Uterus (tissue), 2 donors: ENCODE measurements around the gene SNAP47.

Experiments
- POLR2A ChIP-seq, 2 donors: fragments of 450-650 bp; IDR thresholded peaks; one replicate each; pipeline ENCODE4 v1.6.1; 2016; ENCODE audit warnings: antibody characterized with exemption in 2 of 2, mild to moderate bottlenecking in 1 of 2, moderate library complexity in 1 of 2
- TF ChIP-seq, protein P1 (sequence below), 4 experiments: fragments of 200-600 bp in 2 of 4; fragments of 450-650 bp in 2 of 4; sonication (generic) in 2 of 4; IDR thresholded peaks; one replicate each; pipeline ENCODE4 v1.5.1; 2016 to 2019; ENCODE audit warnings: antibody characterized with exemption in 4 of 4, mild to moderate bottlenecking in 2 of 4, moderate library complexity in 1 of 4

GRCh38 chr1:227790034-227790400 is 54.8 kb downstream of the SNAP47 start:
- TF ChIP-seq, protein P1, sequence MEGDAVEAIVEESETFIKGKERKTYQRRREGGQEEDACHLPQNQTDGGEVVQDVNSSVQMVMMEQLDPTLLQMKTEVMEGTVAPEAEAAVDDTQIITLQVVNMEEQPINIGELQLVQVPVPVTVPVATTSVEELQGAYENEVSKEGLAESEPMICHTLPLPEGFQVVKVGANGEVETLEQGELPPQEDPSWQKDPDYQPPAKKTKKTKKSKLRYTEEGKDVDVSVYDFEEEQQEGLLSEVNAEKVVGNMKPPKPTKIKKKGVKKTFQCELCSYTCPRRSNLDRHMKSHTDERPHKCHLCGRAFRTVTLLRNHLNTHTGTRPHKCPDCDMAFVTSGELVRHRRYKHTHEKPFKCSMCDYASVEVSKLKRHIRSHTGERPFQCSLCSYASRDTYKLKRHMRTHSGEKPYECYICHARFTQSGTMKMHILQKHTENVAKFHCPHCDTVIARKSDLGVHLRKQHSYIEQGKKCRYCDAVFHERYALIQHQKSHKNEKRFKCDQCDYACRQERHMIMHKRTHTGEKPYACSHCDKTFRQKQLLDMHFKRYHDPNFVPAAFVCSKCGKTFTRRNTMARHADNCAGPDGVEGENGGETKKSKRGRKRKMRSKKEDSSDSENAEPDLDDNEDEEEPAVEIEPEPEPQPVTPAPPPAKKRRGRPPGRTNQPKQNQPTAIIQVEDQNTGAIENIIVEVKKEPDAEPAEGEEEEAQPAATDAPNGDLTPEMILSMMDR (IDR thresholded peaks at IDR 0.05) = no peak
- no peak for TF ChIP-seq POLR2A (IDR thresholded peaks at IDR 0.05)
